Measurements from ENCODE around the gene ATP6V0E2. TPM values are rescaled to one million over a fixed set of nuclear protein-coding genes. Genes with fewer than 3 reads are reported as not detected.

The ATP6V0E2 gene
- total RNA-seq, 1 experiment from 2014 or later, result 25.5 TPM

DNA sequence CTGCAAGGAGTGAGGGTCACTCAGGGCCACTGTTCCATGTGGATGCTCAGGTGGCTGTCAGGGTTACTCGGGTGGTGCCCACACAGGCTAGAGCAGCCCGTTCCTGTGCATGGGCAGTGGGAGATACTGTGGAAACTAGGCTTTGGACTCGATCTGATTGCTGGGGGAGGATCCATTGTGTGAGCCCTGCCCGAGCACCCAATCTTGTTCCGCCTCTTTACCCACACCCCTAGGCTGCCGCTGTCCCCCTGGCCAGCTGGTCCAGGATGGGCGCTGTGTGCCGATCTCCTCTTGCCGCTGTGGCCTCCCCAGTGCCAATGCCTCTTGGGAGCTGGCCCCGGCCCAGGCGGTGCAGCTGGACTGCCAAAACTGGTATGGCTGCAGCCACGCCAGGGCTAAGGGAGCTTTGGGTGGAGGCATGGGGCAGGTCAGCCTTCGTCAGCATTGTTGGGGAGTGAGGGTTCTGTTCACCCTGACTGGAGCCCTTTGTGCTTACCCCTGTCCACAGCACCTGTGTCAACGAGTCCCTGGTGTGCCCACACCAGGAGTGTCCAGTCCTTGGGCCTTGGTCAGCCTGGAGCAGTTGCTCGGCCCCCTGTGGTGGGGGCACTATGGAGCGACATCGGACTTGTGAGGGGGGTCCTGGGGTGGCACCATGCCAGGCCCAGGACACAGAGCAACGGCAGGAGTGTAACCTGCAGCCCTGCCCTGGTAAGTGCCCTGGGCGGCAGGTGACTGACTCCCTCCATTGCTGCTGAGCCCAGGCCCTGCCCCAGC, 48.0 kb upstream of the ATP6V0E2 start:
- Histone ChIP-seq H3K9ac (ENCODE audit: low read length) (no peak overlapping the region), H3K9me3 (ENCODE audit: control insufficient read depth in 1 of 2, insufficient read depth in 1 of 2, low read depth in 1 of 2, low read length in 2 of 2) (no peaks in the 10 kb centered on the region), H3K4me1 (ENCODE audit: control insufficient read depth in 1 of 2, insufficient read depth in 2 of 2, low read length in 2 of 2) (no peaks in the 10 kb centered on the region), H3K4me3 (replicated peaks in 1 of 2; ENCODE audit: low read depth in 1 of 2, low read length in 2 of 2) (no peak overlapping the region), H3K9me2 (ENCODE audit: insufficient read depth) (no peaks in the 10 kb centered on the region), H3K79me2 (ENCODE audit: insufficient read depth, low read length) (no peaks in the 10 kb centered on the region), H3K36me3 (ENCODE audit: control insufficient read depth in 1 of 2, insufficient read depth in 2 of 2, low read length in 2 of 2) (no peaks in the 10 kb centered on the region), H2AFZ (ENCODE audit: low read depth, low read length, poor library complexity, severe bottlenecking) (no peak overlapping the region), H3K27ac (ENCODE audit: low read depth, low read length) (no peak overlapping the region), H3K4me2 (ENCODE audit: low read length) (no peak overlapping the region), H4K20me1 (ENCODE audit: insufficient read depth) (no peaks in the 10 kb centered on the region), H3K27me3 (ENCODE audit: insufficient read depth, low read length) (0 out of 2 replicates have a peak, but pooled peaks cover 4% of the 10 kb centered on the region)
- CTCF ChIA-PET, result no interaction called here
- TF ChIP-seq ELF1 (IDR thresholded peaks at IDR 0.05; ENCODE audit: borderline replicate concordance, low read depth), result no peak
- TF ChIP-seq SRF (IDR thresholded peaks at IDR 0.05; ENCODE audit: low read depth), result no peak
- TF ChIP-seq JUND (IDR thresholded peaks at IDR 0.05), result no peak
- TF ChIP-seq EGR1 (IDR thresholded peaks at IDR 0.05; ENCODE audit: low read depth), result no peak
- no peak for TF ChIP-seq FOSL1 (IDR thresholded peaks at IDR 0.05; ENCODE audit: low read depth)
- no peak for TF ChIP-seq SIN3A (IDR thresholded peaks at IDR 0.05; ENCODE audit: low read depth)
- TF ChIP-seq EZH2phosphoT487 (IDR thresholded peaks at IDR 0.05; ENCODE audit: borderline replicate concordance), result no peak
- no peak for TF ChIP-seq TCF7L2 (IDR thresholded peaks at IDR 0.05; ENCODE audit: borderline replicate concordance, extremely low read depth, insufficient read depth, insufficient read length)
- TF ChIP-seq YY1 (IDR thresholded peaks at IDR 0.05; ENCODE audit: extremely low read depth, insufficient replicate concordance, low read depth, low read length), result no peak
- TF ChIP-seq, protein P1, sequence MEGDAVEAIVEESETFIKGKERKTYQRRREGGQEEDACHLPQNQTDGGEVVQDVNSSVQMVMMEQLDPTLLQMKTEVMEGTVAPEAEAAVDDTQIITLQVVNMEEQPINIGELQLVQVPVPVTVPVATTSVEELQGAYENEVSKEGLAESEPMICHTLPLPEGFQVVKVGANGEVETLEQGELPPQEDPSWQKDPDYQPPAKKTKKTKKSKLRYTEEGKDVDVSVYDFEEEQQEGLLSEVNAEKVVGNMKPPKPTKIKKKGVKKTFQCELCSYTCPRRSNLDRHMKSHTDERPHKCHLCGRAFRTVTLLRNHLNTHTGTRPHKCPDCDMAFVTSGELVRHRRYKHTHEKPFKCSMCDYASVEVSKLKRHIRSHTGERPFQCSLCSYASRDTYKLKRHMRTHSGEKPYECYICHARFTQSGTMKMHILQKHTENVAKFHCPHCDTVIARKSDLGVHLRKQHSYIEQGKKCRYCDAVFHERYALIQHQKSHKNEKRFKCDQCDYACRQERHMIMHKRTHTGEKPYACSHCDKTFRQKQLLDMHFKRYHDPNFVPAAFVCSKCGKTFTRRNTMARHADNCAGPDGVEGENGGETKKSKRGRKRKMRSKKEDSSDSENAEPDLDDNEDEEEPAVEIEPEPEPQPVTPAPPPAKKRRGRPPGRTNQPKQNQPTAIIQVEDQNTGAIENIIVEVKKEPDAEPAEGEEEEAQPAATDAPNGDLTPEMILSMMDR (IDR thresholded peaks at IDR 0.05 in 2 of 3, conservative IDR thresholded peaks at IDR 0.05 in 1 of 3; ENCODE audit: borderline replicate concordance in 1 of 3, insufficient read depth in 1 of 3, low read depth in 2 of 3, low read length in 2 of 3), result no peak
- TF ChIP-seq RAD21 (IDR thresholded peaks at IDR 0.05; ENCODE audit: low read depth), result no peak
- TF ChIP-seq SP1 (IDR thresholded peaks at IDR 0.05; ENCODE audit: low read depth), result no peak
- no peak for TF ChIP-seq ZFX (IDR thresholded peaks at IDR 0.05)
- BruUV-seq (replicated peaks), result no TSS peak
- RAD21 ChIA-PET (ENCODE audit: low non-redundant PET in 1 of 2, low total read pairs in 2 of 2, uncharacterized antibody in 2 of 2, unreplicated experiment in 2 of 2), result no interaction called here
- POLR2A ChIA-PET, result no interaction called here
- intact Hi-C loops (cut with micrococcal nuclease), result no loop called here
- DNase-seq (ENCODE audit: low read depth, low spot score) (no peak), ATAC-seq (no peak)
